Neural progenitor cell (in vitro differentiated cells): Measurements from ENCODE around the gene CLIC5.

Experiments
- CTCF ChIP-seq: fragments of 200-600 bp; sonication (generic); IDR thresholded peaks from 2 replicates; pipeline ENCODE4 v1.5.1; 2017; ENCODE audit warnings: antibody characterized with exemption, mild to moderate bottlenecking
- EZH2 ChIP-seq: fragments of 200-600 bp; sonication (generic); IDR thresholded peaks from 2 replicates; pipeline ENCODE4 v1.6.1; 2017; ENCODE audit warnings: antibody characterized with exemption, mild to moderate bottlenecking, moderate library complexity

GRCh38 chr6:45835721-45836437 is 179.8 kb downstream of the CLIC5 start:
- TF ChIP-seq CTCF (no peak), EZH2 (no peak)
